ENCODE results near the gene FLOT2. TPM values are rescaled to one million over a fixed set of nuclear protein-coding genes. Genes with fewer than 3 reads are reported as not detected.

Gene FLOT2
- polyA plus RNA-seq, 2 of the 4 experiments (the other 2 are of a cell fraction) = 66.4 to 78.6 TPM

GRCh38 chr17:28942925-28943324 is 45.4 kb upstream of the FLOT2 start:
- ATAC-seq (no peak), DNase-seq (ENCODE audit: low read depth in 1 of 2, low spot score in 1 of 2) (no peak), FAIRE-seq (no peak)
- Histone ChIP-seq H3K9me3 (no peaks in the 10 kb centered on the region), H3K27ac (no peak overlapping the region), H3K4me3 (no peak overlapping the region), H3K4me2 (no peak overlapping the region), H3K4me1 (peaks cover 16% of the 10 kb centered on the region)
- TF ChIP-seq REST (IDR thresholded peaks at IDR 0.05) (no peak), NPAS2 (CRISPR knock-in tag; IDR thresholded peaks at IDR 0.05; ENCODE audit: borderline replicate concordance) (no peak), KDM5A (IDR thresholded peaks at IDR 0.05) (no peak)
- POLR2A ChIA-PET = no interaction called here
- CTCF ChIA-PET = interaction anchor here (1.0 to 38.2 kb wide), 5 partner anchors 10 to 216 kb away, joined by 3 to 685 read pairs (median 10); partner anchors contain the start of genes DHRS13 and FLOT2
- 96% methylated on average over 2 of the region's 2 CpGs for WGBS (ENCODE audit: missing lambda C conversion rate)

- 88% methylated on average over 1 of the region's 1 CpG for WGBS (ENCODE audit: missing lambda C conversion rate)
- no peak overlapping the region for H3K4me2 ChIP-seq
- POLR2A ChIA-PET = no interaction called here
- FAIRE-seq = no peak
- no peak for DNase-seq (ENCODE audit: low read depth in 1 of 2, low spot score in 1 of 2)
- ATAC-seq = no peak
- CTCF ChIA-PET = interaction anchor here (0.6 to 38.2 kb wide), 5 partner anchors 9 to 115 kb away, joined by 3 to 685 read pairs (median 4); partner anchors contain the start of genes DHRS13 and FLOT2
- no peak for TF ChIP-seq RCOR1 (IDR thresholded peaks at IDR 0.05; ENCODE audit: low read depth, low read length)
- TF ChIP-seq RNF2 (IDR thresholded peaks at IDR 0.05; ENCODE audit: borderline replicate concordance, low read depth) = no peak
- no peak for TF ChIP-seq CBX8 (IDR thresholded peaks at IDR 0.05)
- TF ChIP-seq RFX5 (IDR thresholded peaks at IDR 0.05) = no peak
- no peak for TF ChIP-seq HES2 (IDR thresholded peaks at IDR 0.05)
- no peak for TF ChIP-seq GATA3 (IDR thresholded peaks at IDR 0.05; ENCODE audit: borderline replicate concordance)
- no peak for TF ChIP-seq MAFK (IDR thresholded peaks at IDR 0.05; ENCODE audit: partially characterized antibody)
- no peak for TF ChIP-seq EHMT2 (IDR thresholded peaks at IDR 0.05; ENCODE audit: low read depth)
- no peak for TF ChIP-seq REST (IDR thresholded peaks at IDR 0.05)
- no peak for TF ChIP-seq E2F6 (IDR thresholded peaks at IDR 0.05; ENCODE audit: borderline replicate concordance, low read depth)
- TF ChIP-seq RAD21 (conservative IDR thresholded peaks at IDR 0.05 in 1 of 2, IDR thresholded peaks at IDR 0.05 in 1 of 2) = no peak
- TF ChIP-seq PBX3 (IDR thresholded peaks at IDR 0.05) = no peak
- TF ChIP-seq CEBPB (IDR thresholded peaks at IDR 0.05) = no peak
- TF ChIP-seq EHF (CRISPR knock-in tag; IDR thresholded peaks at IDR 0.05) = no peak
- TF ChIP-seq POLR2AphosphoS2 (conservative IDR thresholded peaks at IDR 0.05; ENCODE audit: low read length) = no peak
- no peak for TF ChIP-seq ZFP36 (IDR thresholded peaks at IDR 0.05; ENCODE audit: borderline replicate concordance, partially characterized antibody)
- peaks cover 23% of the 10 kb centered on the region for H3K4me1 ChIP-seq
- no peak overlapping the region for H3K4me3 ChIP-seq
- H3K27ac ChIP-seq = no peak overlapping the region
- no peaks in the 10 kb centered on the region for H3K9me3 ChIP-seq
These were observed 43.7 kb upstream of the FLOT2 start for GRCh38 chr17:28941251-28941650.

Measured in A549 (cell line).